HepG2 (cell line): Measurements from ENCODE around the gene EPN2.

ENCODE experiments used
- CHD4 ChIP-seq: fragments of 200-600 bp; sonication (generic); IDR thresholded peaks from 2 replicates; pipeline ENCODE4 v1.7.0; 2017; ENCODE audit warnings: mild to moderate bottlenecking, low read length, borderline replicate concordance
- CREB1 ChIP-seq, 2 experiments: fragments of 450-650 bp in 1 of 2; IDR thresholded peaks; 2 replicates each; pipeline ENCODE4 v1.6.1; 2016 to 2017; ENCODE audit warnings: control low read depth in 1 of 2, mild to moderate bottlenecking in 1 of 2, missing compliant biosample characterization in 1 of 2, missing genetic modification characterization in 1 of 2
- CTCF ChIP-seq: sonication (generic); formaldehyde crosslinking; IDR thresholded peaks from 2 replicates; pipeline ENCODE4 v1.5.0; 2020; ENCODE audit warnings: mild to moderate bottlenecking, missing genetic modification reagents, moderate library complexity
- NFE2L1 ChIP-seq: sonication (generic); formaldehyde crosslinking; IDR thresholded peaks from 2 replicates; pipeline ENCODE4 v1.4.0; 2020; ENCODE audit warnings: missing genetic modification reagents, mild to moderate bottlenecking, borderline replicate concordance
- SNAPC4 ChIP-seq: sonication (generic); formaldehyde crosslinking; IDR thresholded peaks from 2 replicates; pipeline ENCODE4 v1.4.0; 2020; ENCODE audit warnings: mild to moderate bottlenecking, missing genetic modification reagents
- STAT5B ChIP-seq: sonication (generic); formaldehyde crosslinking; IDR thresholded peaks from 2 replicates; pipeline ENCODE4 v1.4.0; 2020; ENCODE audit warnings: missing genetic modification reagents

GRCh38 chr17:19319771-19320505 is 82.8 kb downstream of the EPN2 start:
- TF ChIP-seq STAT5B (no peak), CHD4 (no peak), CREB1 (IDR thresholded peaks at IDR 0.05) (no peak), CREB1 (CRISPR knock-in tag; IDR thresholded peaks at IDR 0.05) (no peak), CTCF (CRISPR knock-in tag) (no peak), SNAPC4 (CRISPR knock-in tag) (no peak), NFE2L1 (CRISPR knock-in tag) (no peak)
